ENCODE data around the gene ACOT13.
"Not testable (repeated sequence)": the region's sequence is repeated elsewhere in the genome, so short reads cannot be mapped to it uniquely, and the experiment has no call there.

Gene ACOT13

GRCh38 chr6:24694198-24694597 lies 27.3 kb downstream of the ACOT13 start:
- DNase-seq = no peak

GRCh38 chr6:24695635-24696034 lies 28.8 kb downstream of the ACOT13 start:
- peak; percentile 34 for DNase-seq

- DNase-seq = no peak
These were observed 29.2 kb downstream of the ACOT13 start for GRCh38 chr6:24696097-24696496.

- DNase-seq = no peak
These were observed 32.9 kb downstream of the ACOT13 start for GRCh38 chr6:24699521-24700359.

- no peak for DNase-seq
These were observed 35.9 kb downstream of the ACOT13 start for GRCh38 chr6:24702720-24703282.

- DNase-seq = no peak
These were observed 37.6 kb downstream of the ACOT13 start for GRCh38 chr6:24704468-24704867.

- no peak for DNase-seq
These were observed 41.7 kb downstream of the ACOT13 start for GRCh38 chr6:24708612-24709011.

GRCh38 chr6:24709014-24709711 lies 42.3 kb downstream of the ACOT13 start:
- DNase-seq = no peak

GRCh38 chr6:24710519-24711303 lies 43.8 kb downstream of the ACOT13 start:
- DNase-seq = no peak

- DNase-seq = not testable (repeated sequence)
These were observed 49.8 kb downstream of the ACOT13 start for GRCh38 chr6:24716602-24717148.

- no peak for DNase-seq
These were observed 51.7 kb downstream of the ACOT13 start for GRCh38 chr6:24718449-24719124.

- DNase-seq = no peak
These were observed 52.5 kb downstream of the ACOT13 start, which contains the start of gene C6orf62 for GRCh38 chr6:24719125-24719971. TSS of gene C6orf62 (minus strand) at chr6:24719154. CDS start at chr6:24718668, 486 bp downstream.

GRCh38 chr6:24720131-24720603 lies 53.3 kb downstream of the ACOT13 start:
- DNase-seq = peak; percentile 12

GRCh38 chr6:24720604-24721460 lies 54.0 kb downstream of the ACOT13 start:
- peak; percentile 100 for DNase-seq

GRCh38 chr6:24721461-24722215 lies 54.8 kb downstream of the ACOT13 start:
- no peak for DNase-seq

- DNase-seq = no peak
These were observed 56.4 kb downstream of the ACOT13 start for GRCh38 chr6:24723270-24723669.

GRCh38 chr6:24730653-24731052 lies 63.8 kb downstream of the ACOT13 start:
- not testable (repeated sequence) for DNase-seq

- not testable (repeated sequence) for DNase-seq
These were observed 64.7 kb downstream of the ACOT13 start for GRCh38 chr6:24731456-24732134.
